ENCODE results near the gene GRIK2. TPM values are rescaled to one million over a fixed set of nuclear protein-coding genes. Genes with fewer than 3 reads are reported as not detected.

The GRIK2 gene
- total RNA-seq, 3 donors from 2014 or later: 1.1 to 3.7 TPM; not detected in 1

GRCh38 chr6:101484781-101485180 is 91.3 kb downstream of the GRIK2 start:
- DNase-seq (ENCODE audit: low spot score in 2 of 2): no peak
- H3K4me3 ChIP-seq: no peak overlapping the region
- no peaks in the 10 kb centered on the region for H3K36me3 ChIP-seq
- intact Hi-C loops (cut with DNase I; ENCODE audit: low total_unique reads): no loop called here
- TF ChIP-seq CTCF (IDR thresholded peaks at IDR 0.05) (no peak), POLR2A (IDR thresholded peaks at IDR 0.05) (no peak), POLR2AphosphoS5 (IDR thresholded peaks at IDR 0.05) (no peak)
- H3K9me3 ChIP-seq: no peaks in the 10 kb centered on the region
- no peaks in the 10 kb centered on the region for H3K4me1 ChIP-seq
- H3K27me3 ChIP-seq: no peaks in the 10 kb centered on the region
- H3K27ac ChIP-seq: no peak overlapping the region

GRCh38 chr6:101486124-101486523 is 92.6 kb downstream of the GRIK2 start:
- TF ChIP-seq CTCF (IDR thresholded peaks at IDR 0.05) (no peak), POLR2AphosphoS5 (IDR thresholded peaks at IDR 0.05) (no peak), POLR2A (IDR thresholded peaks at IDR 0.05) (no peak)
- DNase-seq (ENCODE audit: low spot score in 2 of 2): no peak
- H3K27me3 ChIP-seq: no peaks in the 10 kb centered on the region
- no peak overlapping the region for H3K27ac ChIP-seq
- no peak overlapping the region for H3K4me3 ChIP-seq
- H3K36me3 ChIP-seq: no peaks in the 10 kb centered on the region
- intact Hi-C loops (cut with DNase I; ENCODE audit: low total_unique reads): no loop called here
- H3K4me1 ChIP-seq: no peaks in the 10 kb centered on the region
- H3K9me3 ChIP-seq: no peaks in the 10 kb centered on the region

GRCh38 chr6:101486726-101487125 is 93.2 kb downstream of the GRIK2 start:
- intact Hi-C loops (cut with DNase I; ENCODE audit: low total_unique reads): no loop called here
- TF ChIP-seq POLR2AphosphoS5 (IDR thresholded peaks at IDR 0.05) (no peak), CTCF (IDR thresholded peaks at IDR 0.05) (no peak), POLR2A (IDR thresholded peaks at IDR 0.05) (no peak)
- Histone ChIP-seq H3K9me3 (no peaks in the 10 kb centered on the region), H3K4me1 (no peaks in the 10 kb centered on the region), H3K4me3 (no peak overlapping the region), H3K36me3 (no peaks in the 10 kb centered on the region), H3K27ac (no peak overlapping the region), H3K27me3 (no peaks in the 10 kb centered on the region)
- DNase-seq (ENCODE audit: low spot score in 2 of 2): no peak

GRCh38 chr6:101489456-101489855 is 95.9 kb downstream of the GRIK2 start:
- TF ChIP-seq POLR2A (IDR thresholded peaks at IDR 0.05): no peak
- no peak for TF ChIP-seq CTCF (IDR thresholded peaks at IDR 0.05)
- TF ChIP-seq POLR2AphosphoS5 (IDR thresholded peaks at IDR 0.05): no peak

GRCh38 chr6:101490857-101491256 is 97.3 kb downstream of the GRIK2 start:
- Histone ChIP-seq H3K27ac (no peak overlapping the region), H3K36me3 (no peaks in the 10 kb centered on the region), H3K9me3 (no peaks in the 10 kb centered on the region), H3K4me3 (no peak overlapping the region), H3K4me1 (no peaks in the 10 kb centered on the region), H3K27me3 (no peaks in the 10 kb centered on the region)
- intact Hi-C loops (cut with DNase I; ENCODE audit: low total_unique reads): no loop called here
- DNase-seq (ENCODE audit: low spot score in 2 of 2): no peak
- TF ChIP-seq CTCF (IDR thresholded peaks at IDR 0.05) (no peak), POLR2AphosphoS5 (IDR thresholded peaks at IDR 0.05) (no peak), POLR2A (IDR thresholded peaks at IDR 0.05) (no peak)

More at GRCh38 chr6:101489456-101489855, 95.9 kb downstream of the GRIK2 start:
- no peak overlapping the region for H3K4me3 ChIP-seq
- no peaks in the 10 kb centered on the region for H3K36me3 ChIP-seq
- H3K27ac ChIP-seq: no peak overlapping the region
- no peaks in the 10 kb centered on the region for H3K9me3 ChIP-seq
- H3K4me1 ChIP-seq: no peaks in the 10 kb centered on the region
- no peak for DNase-seq (ENCODE audit: low spot score in 2 of 2)
- no peaks in the 10 kb centered on the region for H3K27me3 ChIP-seq
- intact Hi-C loops (cut with DNase I; ENCODE audit: low total_unique reads): no loop called here
